ENCODE data around the gene SHBG. TPM values are rescaled to one million over a fixed set of nuclear protein-coding genes. Genes with fewer than 3 reads are reported as not detected.
"Not testable (repeated sequence)": the region's sequence is repeated elsewhere in the genome, so short reads cannot be mapped to it uniquely, and the experiment has no call there.

SHBG gene
- total RNA-seq, 1 experiment from 2014 or later = not detected

- in situ Hi-C loops (cut with HindIII; ENCODE audit: low sequenced_read_pairs) = no loop called here
- no peak for DNase-seq (ENCODE audit: low spot score)
Observed at GRCh38 chr17:7606280-7606679, 23.7 kb upstream of the SHBG start.

GRCh38 chr17:7610641-7611040 lies 19.3 kb upstream of the SHBG start:
- DNase-seq (ENCODE audit: low spot score) = peak; percentile 37
- in situ Hi-C loops (cut with HindIII; ENCODE audit: low sequenced_read_pairs) = no loop called here

- no peak for DNase-seq (ENCODE audit: low spot score)
- in situ Hi-C loops (cut with HindIII; ENCODE audit: low sequenced_read_pairs) = no loop called here
Observed at GRCh38 chr17:7611635-7612293, 18.2 kb upstream of the SHBG start.

- no peak for DNase-seq (ENCODE audit: low spot score)
- in situ Hi-C loops (cut with HindIII; ENCODE audit: low sequenced_read_pairs) = no loop called here
Observed at GRCh38 chr17:7612294-7612640, 17.7 kb upstream of the SHBG start.

- no peak for DNase-seq (ENCODE audit: low spot score)
- in situ Hi-C loops (cut with HindIII; ENCODE audit: low sequenced_read_pairs) = no loop called here
Observed at GRCh38 chr17:7613769-7614424, 16.0 kb upstream of the SHBG start.

GRCh38 chr17:7614425-7615264 lies 15.3 kb upstream of the SHBG start, which contains the start of gene FXR2:
FXR2 (minus strand) TSS chr17:7614897; CDS start chr17:7614532, 365 bp downstream.
- peak; percentile 100 for DNase-seq (ENCODE audit: low spot score)
- in situ Hi-C loops (cut with HindIII; ENCODE audit: low sequenced_read_pairs) = no loop called here

- in situ Hi-C loops (cut with HindIII; ENCODE audit: low sequenced_read_pairs) = no loop called here
- DNase-seq (ENCODE audit: low spot score) = no peak
Observed at GRCh38 chr17:7615265-7615747, 14.6 kb upstream of the SHBG start.

- DNase-seq (ENCODE audit: low spot score) = no peak
- in situ Hi-C loops (cut with HindIII; ENCODE audit: low sequenced_read_pairs) = no loop called here
Observed at GRCh38 chr17:7618608-7619007, 11.3 kb upstream of the SHBG start.

- in situ Hi-C loops (cut with HindIII; ENCODE audit: low sequenced_read_pairs) = no loop called here
- DNase-seq (ENCODE audit: low spot score) = no peak
Observed at GRCh38 chr17:7620835-7621234, 9.1 kb upstream of the SHBG start.

GRCh38 chr17:7623661-7624060 lies 6.3 kb upstream of the SHBG start:
- DNase-seq (ENCODE audit: low spot score) = no peak
- in situ Hi-C loops (cut with HindIII; ENCODE audit: low sequenced_read_pairs) = no loop called here

GRCh38 chr17:7625749-7626148 lies 4.2 kb upstream of the SHBG start:
- DNase-seq (ENCODE audit: low spot score); in situ Hi-C loops (cut with HindIII; ENCODE audit: low sequenced_read_pairs): not testable (repeated sequence)

- in situ Hi-C loops (cut with HindIII; ENCODE audit: low sequenced_read_pairs) = no loop called here
- no peak for DNase-seq (ENCODE audit: low spot score)
Observed at GRCh38 chr17:7626307-7626706, 3.6 kb upstream of the SHBG start.

- in situ Hi-C loops (cut with HindIII; ENCODE audit: low sequenced_read_pairs) = no loop called here
- peak; percentile 76 for DNase-seq (ENCODE audit: low spot score)
Observed at GRCh38 chr17:7626956-7627249, 3.0 kb upstream of the SHBG start.

GRCh38 chr17:7627250-7628121 lies 2.4 kb upstream of the SHBG start, which contains the start of gene SAT2:
SAT2 (minus strand) TSS chr17:7627821; CDS start chr17:7627635, 186 bp downstream.
- peak; percentile 94 for DNase-seq (ENCODE audit: low spot score)
- in situ Hi-C loops (cut with HindIII; ENCODE audit: low sequenced_read_pairs) = no loop called here

GRCh38 chr17:7631398-7632380 lies 1.8 kb downstream of the SHBG start:
- in situ Hi-C loops (cut with HindIII; ENCODE audit: low sequenced_read_pairs) = no loop called here

GRCh38 chr17:7632492-7632894 lies 2.6 kb downstream of the SHBG start:
- peak; percentile 30 for DNase-seq (ENCODE audit: low spot score)
- in situ Hi-C loops (cut with HindIII; ENCODE audit: low sequenced_read_pairs) = no loop called here

More at GRCh38 chr17:7631398-7632380, 1.8 kb downstream of the SHBG start:
- DNase-seq (ENCODE audit: low spot score) = no peak

GRCh38 chr17:7633093-7633492 lies 3.2 kb downstream of the SHBG start:
- in situ Hi-C loops (cut with HindIII; ENCODE audit: low sequenced_read_pairs) = no loop called here

GRCh38 chr17:7634384-7634783 lies 4.4 kb downstream of the SHBG start:
- peak; percentile 43 for DNase-seq (ENCODE audit: low spot score)
- in situ Hi-C loops (cut with HindIII; ENCODE audit: low sequenced_read_pairs) = no loop called here

More at GRCh38 chr17:7633093-7633492, 3.2 kb downstream of the SHBG start:
- no peak for DNase-seq (ENCODE audit: low spot score)

Measured in G401 (cell line).